HL-60 (cell line): ENCODE results near the gene GRIN3A.

Experiments
- DNase-seq, 2 experiments: peaks; one replicate each; pipeline ENCODE4 v3.0.0-alpha.2; 2010 to 2020; ENCODE audit warnings: low read depth in 1 of 2, low spot score in 1 of 2
- H3K27ac ChIP-seq: fragments of 250-450 bp; sonication (Bioruptor Pico); replicated peaks from 2 replicates; pipeline ENCODE4 v1.5.1; 2020; ENCODE audit warnings: mild to moderate bottlenecking, moderate library complexity
- H3K27me3 ChIP-seq: fragments of 250-450 bp; sonication (Bioruptor Pico); 2 replicates; pipeline ENCODE4 v1.5.1; 2021; ENCODE audit warnings: mild to moderate bottlenecking, moderate library complexity; ENCODE audit not compliant: insufficient read depth, poor library complexity, severe bottlenecking
- H3K4me3 ChIP-seq: replicated peaks from 2 replicates; pipeline ENCODE4 v1.5.1; 2011; ENCODE audit warnings: mild to moderate bottlenecking, control low read depth, low read length; ENCODE audit not compliant: insufficient read depth
- GABPA ChIP-seq: IDR thresholded peaks from 2 replicates; pipeline ENCODE4 v1.6.1; 2012; ENCODE audit warnings: low read depth
- POLR2AphosphoS5 ChIP-seq: IDR thresholded peaks from 2 replicates; pipeline ENCODE4 v1.6.1; 2012; ENCODE audit warnings: low read depth
- SPI1 ChIP-seq: IDR thresholded peaks from 2 replicates; pipeline ENCODE4 v1.6.1; 2012; ENCODE audit warnings: low read depth, mild to moderate bottlenecking, borderline replicate concordance
- TF ChIP-seq, protein P1 (sequence below): IDR thresholded peaks from one replicate; pipeline ENCODE4 v1.5.1; 2011; ENCODE audit warnings: low read length, control low read depth, inconsistent platforms; ENCODE audit not compliant: insufficient read depth
- TF ChIP-seq, protein P2 (sequence below): IDR thresholded peaks from 2 replicates; pipeline ENCODE4 v1.6.1; 2012; ENCODE audit warnings: low read depth; ENCODE audit not compliant: insufficient replicate concordance

Gene GRIN3A

DNA sequence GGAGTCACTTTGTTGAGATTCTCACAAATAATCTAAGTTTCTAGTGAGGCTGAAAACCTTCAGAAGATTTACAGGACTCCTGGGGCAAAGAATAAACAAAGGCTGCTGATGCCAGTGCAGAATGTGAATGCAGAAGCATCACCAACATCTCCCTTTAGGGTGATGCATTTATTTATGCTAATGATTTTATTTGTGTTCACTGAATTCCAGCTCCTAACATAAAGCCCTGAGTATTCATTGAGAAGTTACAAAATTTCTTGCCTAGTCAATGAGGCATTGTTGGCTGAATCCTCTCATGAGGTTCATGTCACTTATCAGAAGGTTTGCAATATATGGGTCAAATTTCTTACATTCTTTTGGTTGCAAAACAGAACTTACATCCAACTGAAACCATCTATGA is 70.0 kb downstream of the GRIN3A start:
- no peak overlapping the region for H3K4me3 ChIP-seq
- H3K27ac ChIP-seq, result no peak overlapping the region
- no peak for DNase-seq
- TF ChIP-seq, protein P1, sequence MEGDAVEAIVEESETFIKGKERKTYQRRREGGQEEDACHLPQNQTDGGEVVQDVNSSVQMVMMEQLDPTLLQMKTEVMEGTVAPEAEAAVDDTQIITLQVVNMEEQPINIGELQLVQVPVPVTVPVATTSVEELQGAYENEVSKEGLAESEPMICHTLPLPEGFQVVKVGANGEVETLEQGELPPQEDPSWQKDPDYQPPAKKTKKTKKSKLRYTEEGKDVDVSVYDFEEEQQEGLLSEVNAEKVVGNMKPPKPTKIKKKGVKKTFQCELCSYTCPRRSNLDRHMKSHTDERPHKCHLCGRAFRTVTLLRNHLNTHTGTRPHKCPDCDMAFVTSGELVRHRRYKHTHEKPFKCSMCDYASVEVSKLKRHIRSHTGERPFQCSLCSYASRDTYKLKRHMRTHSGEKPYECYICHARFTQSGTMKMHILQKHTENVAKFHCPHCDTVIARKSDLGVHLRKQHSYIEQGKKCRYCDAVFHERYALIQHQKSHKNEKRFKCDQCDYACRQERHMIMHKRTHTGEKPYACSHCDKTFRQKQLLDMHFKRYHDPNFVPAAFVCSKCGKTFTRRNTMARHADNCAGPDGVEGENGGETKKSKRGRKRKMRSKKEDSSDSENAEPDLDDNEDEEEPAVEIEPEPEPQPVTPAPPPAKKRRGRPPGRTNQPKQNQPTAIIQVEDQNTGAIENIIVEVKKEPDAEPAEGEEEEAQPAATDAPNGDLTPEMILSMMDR, result no peak
- TF ChIP-seq, protein P2, sequence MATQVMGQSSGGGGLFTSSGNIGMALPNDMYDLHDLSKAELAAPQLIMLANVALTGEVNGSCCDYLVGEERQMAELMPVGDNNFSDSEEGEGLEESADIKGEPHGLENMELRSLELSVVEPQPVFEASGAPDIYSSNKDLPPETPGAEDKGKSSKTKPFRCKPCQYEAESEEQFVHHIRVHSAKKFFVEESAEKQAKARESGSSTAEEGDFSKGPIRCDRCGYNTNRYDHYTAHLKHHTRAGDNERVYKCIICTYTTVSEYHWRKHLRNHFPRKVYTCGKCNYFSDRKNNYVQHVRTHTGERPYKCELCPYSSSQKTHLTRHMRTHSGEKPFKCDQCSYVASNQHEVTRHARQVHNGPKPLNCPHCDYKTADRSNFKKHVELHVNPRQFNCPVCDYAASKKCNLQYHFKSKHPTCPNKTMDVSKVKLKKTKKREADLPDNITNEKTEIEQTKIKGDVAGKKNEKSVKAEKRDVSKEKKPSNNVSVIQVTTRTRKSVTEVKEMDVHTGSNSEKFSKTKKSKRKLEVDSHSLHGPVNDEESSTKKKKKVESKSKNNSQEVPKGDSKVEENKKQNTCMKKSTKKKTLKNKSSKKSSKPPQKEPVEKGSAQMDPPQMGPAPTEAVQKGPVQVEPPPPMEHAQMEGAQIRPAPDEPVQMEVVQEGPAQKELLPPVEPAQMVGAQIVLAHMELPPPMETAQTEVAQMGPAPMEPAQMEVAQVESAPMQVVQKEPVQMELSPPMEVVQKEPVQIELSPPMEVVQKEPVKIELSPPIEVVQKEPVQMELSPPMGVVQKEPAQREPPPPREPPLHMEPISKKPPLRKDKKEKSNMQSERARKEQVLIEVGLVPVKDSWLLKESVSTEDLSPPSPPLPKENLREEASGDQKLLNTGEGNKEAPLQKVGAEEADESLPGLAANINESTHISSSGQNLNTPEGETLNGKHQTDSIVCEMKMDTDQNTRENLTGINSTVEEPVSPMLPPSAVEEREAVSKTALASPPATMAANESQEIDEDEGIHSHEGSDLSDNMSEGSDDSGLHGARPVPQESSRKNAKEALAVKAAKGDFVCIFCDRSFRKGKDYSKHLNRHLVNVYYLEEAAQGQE, result no peak
- TF ChIP-seq GABPA (no peak), SPI1 (no peak), POLR2AphosphoS5 (no peak)
- H3K27me3 ChIP-seq, result peaks cover 3% of the 10 kb centered on the region

DNA sequence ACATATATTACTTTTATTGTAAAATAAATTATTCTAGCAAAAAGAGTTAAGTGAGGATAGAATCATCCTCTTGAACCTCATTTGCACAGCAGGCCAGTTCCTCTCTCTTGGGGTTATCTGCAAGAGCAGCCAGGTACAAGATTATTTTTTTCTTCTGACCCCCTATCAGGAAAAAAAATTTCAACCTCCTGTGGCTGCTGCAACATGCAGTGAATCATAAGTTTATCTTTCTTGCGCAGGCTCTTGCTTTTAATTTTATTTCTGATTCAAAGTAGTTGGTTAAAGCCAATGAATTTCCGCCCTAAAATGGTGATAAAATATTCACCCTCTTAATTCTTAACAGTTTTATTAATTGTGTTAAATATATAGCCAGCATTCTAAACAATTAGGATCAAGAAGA is 74.0 kb downstream of the GRIN3A start:
- TF ChIP-seq, protein P2, result no peak
- TF ChIP-seq GABPA, result no peak
- no peak for TF ChIP-seq SPI1
- no peak for TF ChIP-seq POLR2AphosphoS5
- TF ChIP-seq, protein P1, result no peak
- DNase-seq, result no peak

DNA sequence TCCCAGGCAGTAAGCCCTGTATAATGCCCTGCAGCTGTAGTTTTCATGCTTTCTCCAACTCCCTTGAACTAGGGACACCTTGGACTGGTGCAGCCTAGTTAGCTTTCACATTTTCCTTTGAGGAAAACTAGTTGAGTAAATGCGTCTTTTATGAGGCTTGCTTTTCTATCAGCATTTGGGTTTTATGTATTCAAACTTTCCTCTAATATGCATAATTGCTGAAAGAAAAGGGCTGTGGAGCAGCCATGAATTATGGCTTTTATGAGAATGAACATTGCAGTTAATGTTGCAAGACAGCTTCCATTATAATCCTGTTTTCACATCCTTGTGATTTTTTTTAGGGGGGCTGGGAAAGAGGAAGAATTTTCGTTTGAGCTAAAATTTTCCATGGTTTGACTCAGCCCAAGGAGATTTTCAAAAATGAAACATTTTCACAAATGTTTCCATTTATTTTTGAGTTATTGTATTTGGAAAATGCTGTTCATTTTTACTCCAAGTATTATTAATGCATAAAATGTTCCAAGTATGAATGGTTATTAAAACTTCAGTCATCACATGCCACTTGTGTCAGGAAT is 85.8 kb downstream of the GRIN3A start:
- H3K4me3 ChIP-seq, result no peak overlapping the region
- DNase-seq, result no peak
- H3K27ac ChIP-seq, result no peak overlapping the region
- no peaks in the 10 kb centered on the region for H3K27me3 ChIP-seq
- TF ChIP-seq, protein P2, result no peak
- TF ChIP-seq POLR2AphosphoS5, result no peak

More for the DNA sequence above, 74.0 kb downstream of the GRIN3A start:
- Histone ChIP-seq H3K27ac (no peak overlapping the region), H3K4me3 (no peak overlapping the region), H3K27me3 (peaks cover 3% of the 10 kb centered on the region)
